GM03348 (cell line): Measurements from ENCODE around the gene RCC2.
"Not testable (repeated sequence)": the region's sequence is repeated elsewhere in the genome, so short reads cannot be mapped to it uniquely, and the experiment has no call there.

Experiments
- DNase-seq: peaks from one replicate; pipeline ENCODE4 v3.0.0; 2012; ENCODE audit warnings: low spot score

RCC2 gene

DNA sequence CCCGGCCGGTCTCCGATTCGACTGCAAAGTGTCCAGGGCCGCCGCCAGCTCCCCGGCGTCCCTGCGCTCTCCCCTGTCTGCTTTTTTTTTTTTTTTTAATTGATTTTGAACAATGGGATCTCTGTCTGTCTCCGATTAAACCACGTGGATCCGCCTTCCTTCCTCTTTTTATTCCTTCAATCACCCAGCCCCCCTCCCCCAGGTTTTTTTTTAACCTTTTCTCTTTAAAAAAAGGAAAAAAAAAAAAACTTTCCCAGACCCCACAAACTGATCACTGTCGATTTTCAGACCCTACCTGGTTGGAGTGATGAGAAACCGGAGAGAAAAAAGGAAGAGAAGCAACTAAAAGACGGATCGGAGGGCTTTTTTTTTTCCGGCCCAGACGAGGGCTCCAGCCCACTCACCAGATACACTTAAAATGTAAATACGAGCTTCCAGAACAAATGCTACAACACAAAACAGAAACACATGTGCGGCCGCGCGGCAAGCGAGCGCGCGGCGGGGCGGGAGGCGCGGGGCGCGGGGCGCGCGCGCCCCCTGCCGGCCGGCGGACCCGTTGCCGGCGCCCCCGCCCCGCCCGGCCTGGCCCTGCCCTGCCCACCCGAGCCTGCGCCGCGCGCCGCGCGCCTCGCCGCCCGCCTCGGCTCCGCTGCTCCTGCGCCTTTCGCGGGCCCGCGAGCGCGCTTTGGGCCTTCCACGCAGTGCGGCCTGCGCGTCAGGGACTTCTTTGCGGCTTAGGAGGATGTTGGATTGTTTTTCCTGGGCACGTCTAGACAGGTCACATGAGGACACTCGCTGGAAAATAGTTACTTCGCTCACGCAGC, at the start of gene RCC2:
Gene RCC2, minus strand, starts transcription at position 428 of the 824 bp plus-strand sequence. CDS start 1,163 bp downstream, outside the sequence.
- DNase-seq: peak; percentile 97

DNA sequence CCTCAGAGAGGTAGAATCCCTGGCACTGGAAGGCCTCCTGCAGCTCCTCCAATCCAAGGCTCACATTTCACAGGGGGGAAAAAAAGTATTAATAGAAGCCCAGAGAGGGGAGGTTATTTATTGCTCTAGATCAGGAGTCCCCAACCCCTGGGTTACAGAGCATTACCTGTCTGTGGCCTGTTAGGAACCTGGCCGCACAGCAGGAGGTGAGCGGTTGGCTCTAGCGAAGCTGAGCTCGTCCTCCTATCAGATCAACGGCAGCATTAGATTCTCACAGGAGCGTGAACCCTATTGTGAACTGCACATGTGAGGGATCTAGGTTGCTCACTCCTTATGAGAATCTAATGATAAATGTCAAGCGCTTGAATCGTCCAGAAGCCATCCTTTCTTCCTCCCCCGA, 46.8 kb upstream of the RCC2 start:
- DNase-seq: no peak

DNA sequence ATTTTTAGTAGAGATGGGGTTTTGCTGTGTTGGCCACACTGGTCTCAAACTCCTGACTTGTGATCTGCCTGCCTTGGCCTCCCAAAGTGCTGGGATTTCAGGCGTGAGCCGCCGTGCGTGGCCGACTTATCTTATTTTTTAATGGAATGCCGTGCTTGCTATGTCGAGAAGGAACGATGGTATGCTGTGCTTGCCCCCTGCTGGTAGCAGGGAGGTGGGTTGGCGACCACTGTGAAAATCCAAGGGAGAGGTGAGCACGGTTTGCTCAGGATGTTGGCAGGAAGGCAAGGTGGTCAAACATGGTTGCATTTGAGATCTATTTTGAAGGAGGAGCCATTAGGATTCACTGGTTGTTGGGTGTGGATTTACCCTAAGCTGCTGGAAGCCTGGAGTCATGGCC, 45.8 kb upstream of the RCC2 start:
- peak; percentile 40 for DNase-seq

DNA sequence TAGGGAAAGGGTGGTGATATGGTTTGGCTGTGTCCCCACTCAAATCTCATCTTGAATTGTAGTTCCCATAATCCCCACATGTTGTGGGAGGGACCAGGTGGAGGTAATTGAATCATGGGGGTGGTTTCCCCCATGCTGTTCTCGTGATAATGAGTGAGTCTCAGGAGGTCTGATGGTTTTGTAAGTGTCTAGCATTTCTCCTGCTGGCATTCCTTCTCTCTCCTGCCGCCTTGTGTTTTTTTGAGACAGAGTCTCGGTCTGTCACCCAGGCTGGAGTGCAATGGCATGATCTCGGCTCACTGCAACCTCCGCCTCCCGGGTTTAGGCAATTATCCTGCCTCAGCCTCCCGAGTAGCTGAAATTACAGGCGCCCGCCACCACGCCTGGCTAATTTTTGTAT, 42.5 kb upstream of the RCC2 start:
- DNase-seq: not testable (repeated sequence)

DNA sequence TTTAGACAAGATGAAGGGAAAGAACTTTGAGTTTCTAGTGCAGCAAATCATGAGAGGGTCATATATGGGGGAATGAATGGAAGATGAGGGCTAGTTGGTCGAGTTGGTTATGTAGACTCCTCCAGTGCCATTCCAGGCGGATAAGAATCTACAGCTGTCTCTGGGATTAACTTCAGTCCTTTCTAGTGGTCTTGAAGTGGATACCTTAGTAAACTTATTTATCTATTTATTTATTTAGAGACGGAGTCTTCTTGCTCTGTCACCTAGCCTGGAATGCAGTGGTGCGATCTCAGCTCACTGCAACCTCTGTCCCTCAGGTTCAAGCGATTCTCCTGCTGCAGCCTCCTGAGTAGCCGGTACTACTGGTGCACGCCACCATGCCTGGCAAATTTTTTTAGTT, 41.4 kb upstream of the RCC2 start:
- no peak for DNase-seq

DNA sequence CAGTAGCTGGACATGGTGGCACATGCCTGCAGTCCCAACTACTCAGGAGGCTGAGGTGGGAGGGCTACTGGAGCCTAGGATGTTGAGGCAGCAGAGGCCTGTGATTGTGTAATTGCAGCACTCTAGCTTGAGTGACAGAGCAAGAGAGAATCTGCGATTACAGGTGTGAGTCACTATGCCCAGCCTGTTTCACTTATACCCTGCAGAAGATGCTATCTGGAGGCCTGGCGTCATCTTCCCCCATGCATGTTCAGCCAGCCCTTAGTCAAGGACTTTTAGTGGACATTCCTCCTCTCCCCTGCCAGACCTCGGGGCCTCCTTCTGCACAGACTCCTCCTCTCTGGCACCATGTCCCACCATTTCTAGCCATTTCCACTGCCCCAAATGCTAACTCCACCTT, 36.3 kb upstream of the RCC2 start:
- DNase-seq: peak; percentile 53

DNA sequence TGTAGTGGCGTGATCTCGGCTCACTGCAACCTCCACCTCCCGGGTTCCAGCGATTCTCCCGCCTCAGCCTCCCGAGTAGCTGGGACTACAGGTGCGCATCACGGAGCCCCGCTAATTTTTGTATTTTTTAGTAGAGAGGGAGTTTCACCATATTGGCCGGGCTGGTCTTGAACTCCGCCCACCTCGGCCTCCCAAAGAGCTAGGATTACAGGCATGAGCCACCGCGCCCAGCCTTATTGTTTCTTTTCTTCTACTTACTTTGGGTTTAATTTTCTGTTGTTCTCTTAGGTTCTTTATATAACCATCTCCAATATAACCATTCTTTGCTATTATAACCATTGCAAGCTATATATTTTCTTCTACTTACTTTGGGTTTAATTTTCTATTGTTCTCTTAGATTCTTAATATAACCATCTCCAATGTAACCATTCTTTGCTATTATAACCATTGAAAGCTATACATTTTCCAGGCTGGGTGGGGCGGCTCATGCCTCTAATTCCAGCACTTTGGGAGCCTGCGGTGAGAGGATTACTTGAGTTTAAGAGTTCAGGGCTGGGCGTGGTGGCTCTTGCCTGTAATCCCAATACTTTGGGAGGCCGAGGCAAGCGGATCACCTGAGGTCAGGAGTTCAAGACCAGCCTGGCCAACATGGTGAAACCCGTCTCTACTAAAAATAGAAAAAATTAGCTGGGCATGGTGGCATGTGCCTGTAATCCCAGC, 35.5 kb upstream of the RCC2 start:
- not testable (repeated sequence) for DNase-seq

DNA sequence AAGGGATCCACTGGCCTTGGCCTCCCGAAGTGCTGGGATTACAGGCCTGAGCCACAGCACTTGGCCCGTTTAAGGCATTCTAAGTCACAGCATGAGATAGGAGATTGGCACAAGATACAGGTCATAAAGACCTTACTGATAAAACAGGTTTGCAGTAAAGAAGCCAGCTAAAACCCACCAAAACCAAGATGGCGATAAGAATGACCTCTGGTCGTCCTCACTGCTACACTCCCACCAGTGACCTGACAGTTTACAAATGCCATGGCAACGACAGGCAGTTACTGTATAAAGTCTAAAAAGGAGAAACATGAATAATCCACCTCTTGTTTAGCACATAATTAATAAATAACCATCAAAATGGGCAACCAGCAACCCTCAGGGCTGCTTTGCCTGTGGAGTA, 33.3 kb upstream of the RCC2 start:
- no peak for DNase-seq

DNA sequence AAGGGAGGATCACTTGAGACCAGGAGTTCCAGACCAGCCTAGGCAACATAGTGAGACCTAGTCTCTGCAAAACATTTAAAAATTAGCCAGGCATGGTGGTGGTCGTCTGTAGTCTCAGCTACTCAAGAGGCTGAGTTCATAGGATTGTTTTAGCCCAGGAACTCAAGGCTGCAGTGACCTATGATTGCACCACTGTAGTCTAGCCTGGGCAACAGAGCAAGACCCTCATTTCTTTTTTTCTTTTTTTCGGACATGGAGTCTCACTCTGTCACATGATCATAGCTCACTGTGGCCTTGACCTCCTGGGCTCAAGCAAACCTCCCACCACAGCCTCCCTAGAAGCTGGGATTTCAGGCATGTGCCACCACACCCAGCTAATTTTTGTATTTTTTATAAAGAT, 31.9 kb upstream of the RCC2 start:
- no peak for DNase-seq

DNA sequence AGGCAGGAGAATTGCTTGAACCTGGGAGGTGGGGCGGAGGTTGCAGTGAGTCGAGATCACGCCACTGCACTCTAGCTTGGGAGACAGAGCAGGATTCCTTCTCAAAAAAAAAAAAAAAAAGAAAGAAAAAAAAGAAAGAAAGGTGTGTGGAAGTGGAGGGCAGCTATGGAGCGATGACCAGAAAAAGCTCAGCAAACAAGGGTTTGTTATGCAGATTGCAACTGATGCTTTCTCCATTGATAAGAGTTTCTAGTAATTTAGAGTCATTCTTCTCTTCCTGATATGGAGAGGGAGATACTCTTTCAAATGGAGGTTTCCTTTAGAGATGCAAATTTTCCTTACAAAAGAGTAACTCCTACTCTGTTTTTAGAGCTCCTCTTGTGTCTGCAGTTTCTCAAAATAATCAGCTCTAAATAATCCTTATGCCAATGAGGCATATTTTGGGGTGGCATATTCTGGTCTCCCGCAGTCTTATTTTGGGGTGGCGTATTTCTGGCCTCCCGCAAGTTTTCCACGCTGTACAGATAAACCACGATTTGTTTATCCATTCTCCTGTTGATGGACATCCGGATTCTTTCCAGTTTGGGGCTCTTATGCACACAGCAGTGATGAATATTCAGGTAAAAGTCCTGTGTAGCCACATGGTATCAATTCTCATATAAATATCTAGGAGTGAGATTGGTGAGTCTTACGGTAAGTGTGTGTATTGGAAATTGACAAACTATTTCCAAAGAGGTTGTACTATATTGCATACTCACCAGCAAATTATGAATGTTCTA, 30.7 kb upstream of the RCC2 start:
- DNase-seq: no peak

DNA sequence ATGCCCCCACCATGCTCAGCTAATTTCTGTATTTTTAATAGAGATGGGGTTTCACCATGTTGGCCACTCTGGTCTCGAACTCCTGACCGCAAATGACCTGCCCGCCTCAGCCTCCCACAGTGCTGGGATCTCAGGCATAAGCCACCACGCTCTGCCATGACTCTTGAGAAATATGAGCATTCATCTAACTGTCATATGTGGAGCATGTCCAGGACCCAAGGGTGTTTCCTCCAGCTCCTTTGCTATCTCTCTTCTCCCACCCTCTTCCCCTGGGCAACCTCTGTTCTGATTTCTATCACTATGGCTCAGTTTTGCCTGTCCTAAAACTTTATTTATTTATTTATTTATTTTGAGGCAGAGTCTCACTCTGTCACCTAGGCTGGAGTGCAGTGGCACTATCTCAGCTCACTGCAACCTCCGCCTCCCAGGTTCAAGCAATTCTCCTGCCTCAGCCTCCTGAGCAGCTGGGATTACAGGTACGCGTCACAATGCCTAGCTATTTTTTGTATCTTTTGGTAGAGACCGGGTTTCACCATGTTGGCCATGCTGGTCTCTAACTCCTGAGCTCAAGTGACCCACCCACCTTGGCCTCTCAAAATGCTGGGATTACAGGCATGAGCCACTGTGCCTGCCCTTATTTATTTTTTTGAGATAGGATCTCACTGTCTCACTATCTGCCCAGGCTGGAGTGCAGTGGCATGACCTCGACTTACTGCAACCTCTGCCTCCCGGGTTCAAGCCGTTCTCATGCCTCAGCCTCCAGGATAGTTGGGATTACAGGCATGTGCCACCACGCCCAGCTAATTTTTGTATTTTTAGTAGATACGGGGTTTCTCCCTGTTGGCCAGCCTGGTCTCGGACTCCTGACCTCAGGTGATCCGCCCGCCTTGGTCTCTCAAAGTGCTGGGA, 29.1 kb upstream of the RCC2 start:
- DNase-seq: not testable (repeated sequence)

DNA sequence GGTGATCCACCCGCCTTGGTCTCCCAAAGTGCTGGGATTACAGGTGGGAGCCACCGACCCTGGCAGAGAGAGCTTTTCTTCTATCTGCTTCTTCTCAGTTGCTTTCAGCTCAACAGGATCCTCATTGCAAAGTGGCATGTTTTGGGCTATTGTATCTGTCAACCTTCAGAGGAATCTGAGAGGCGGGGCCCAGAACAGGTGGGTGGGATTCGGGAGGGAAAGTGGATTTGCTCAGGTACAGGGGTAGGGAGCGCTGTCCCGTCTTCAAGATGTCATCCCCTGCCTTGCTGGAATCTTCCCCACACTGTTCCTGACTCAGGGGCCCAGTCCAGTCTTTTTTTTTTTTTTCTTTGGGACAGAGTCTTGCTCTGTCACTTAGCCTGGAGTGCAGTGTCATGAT, 26.9 kb upstream of the RCC2 start:
- no peak for DNase-seq

DNA sequence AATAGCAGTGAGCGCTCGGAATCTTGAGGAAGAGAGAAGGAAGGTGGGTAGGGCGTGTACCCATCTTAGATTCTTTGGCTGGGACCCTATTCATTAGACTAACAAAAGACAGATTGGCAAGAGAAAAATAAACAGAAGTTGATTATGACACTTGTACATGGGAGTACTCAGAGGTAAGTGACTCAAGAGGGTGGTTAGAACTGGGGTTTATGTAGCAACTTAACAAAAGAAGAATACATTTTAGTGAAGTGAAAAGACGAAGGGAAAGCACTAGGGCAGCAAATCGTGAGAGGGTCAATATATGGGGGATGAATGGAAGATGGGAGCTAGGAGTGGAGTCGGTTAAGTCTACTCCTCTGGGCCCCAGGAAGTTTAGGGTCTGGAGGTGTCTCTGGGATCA, 25.8 kb upstream of the RCC2 start:
- no peak for DNase-seq

DNA sequence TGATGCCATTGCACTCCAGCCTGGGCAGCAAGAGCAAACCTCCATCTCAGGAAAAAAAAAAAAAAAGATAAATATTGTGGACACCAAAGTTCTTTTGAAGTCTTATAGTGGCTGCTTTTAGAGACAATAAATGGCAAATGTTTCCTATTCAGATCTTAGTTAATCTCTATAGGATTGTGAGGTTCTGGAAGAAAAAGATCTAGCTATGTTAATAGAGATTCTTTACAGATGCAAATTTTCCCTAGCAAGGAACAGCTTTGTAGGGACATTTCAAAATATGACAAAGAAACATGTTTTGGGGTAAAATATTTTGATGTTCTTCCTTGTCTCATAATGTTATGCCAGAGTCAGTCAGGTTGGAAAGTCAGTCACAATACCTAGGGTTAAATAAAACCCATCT, 24.5 kb upstream of the RCC2 start:
- no peak for DNase-seq

DNA sequence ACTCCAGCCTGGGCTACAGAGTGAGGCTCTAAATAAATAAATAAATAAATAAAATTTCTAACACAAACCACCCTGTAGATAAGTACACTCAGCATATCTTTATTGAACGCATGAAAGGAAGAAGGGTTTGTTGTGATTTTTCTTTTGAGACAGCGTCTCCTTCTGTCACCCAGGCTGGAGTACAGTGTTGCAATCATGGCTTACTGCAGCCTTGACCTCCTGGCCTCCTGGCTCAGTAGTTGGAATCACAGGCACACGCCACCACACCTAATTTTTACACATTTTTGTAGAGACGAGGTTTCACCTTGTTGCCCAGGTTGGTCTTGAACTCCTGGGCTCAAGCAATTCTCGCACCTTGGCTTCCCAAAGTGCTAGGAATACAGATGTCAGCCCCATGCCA, 23.2 kb upstream of the RCC2 start:
- DNase-seq: no peak

DNA sequence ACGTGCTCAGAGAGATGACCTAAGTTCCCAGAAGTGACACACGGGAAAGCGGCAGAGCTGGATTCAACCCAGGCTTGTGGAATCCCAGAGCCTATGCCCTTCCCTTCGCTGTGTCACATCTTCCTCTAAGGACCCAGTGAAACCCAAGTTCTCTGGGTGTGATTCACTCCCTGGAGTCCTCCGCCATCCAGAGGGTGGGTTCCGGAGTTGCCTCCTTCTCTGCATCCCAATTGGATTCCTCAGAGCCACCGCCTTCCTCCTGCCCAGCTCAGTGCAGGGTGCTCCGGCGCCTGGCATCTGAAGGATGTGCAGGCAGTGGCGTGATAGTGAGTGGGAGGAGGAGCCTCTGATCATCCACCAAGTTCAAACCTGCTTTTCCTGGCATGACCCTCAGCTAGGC, 20.7 kb upstream of the RCC2 start:
- DNase-seq: no peak

DNA sequence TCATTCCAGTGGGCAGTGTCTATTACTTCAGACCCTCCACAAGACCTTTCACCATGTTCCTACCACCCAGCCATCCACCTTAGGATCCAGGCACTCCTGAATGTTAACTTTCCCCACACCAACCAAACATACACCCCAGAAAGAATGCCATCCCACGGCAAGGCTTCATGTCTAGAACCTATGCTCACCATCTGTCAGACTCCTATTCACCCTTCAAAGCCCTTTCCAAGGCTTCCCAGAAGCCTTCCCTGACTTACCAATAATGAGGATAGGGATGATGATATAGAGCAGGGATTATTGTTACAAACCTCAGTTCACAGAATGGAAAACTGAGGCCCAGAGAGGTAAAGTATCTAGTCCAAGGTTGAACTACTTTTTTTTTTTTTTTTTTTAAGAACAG, 19.3 kb upstream of the RCC2 start:
- DNase-seq: no peak

DNA sequence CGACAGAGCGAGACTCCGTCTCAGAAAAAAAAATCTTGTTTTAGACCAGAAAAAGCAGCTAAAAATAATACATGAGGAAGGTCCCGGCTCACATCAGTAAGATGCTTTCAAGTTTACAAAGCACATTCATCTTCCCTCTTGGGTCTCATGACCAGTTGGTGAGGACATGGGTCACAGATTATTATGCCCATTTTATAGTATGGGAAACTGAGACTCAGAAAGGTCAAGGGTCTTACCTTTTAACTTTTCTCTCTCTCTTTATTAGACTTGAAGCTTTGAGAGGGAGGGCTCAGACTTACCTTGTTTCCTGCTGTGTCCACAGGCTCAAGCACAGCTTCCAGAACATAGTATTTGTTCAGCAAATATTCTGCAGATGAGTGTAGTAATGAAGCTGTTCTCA, 13.2 kb upstream of the RCC2 start:
- no peak for DNase-seq

DNA sequence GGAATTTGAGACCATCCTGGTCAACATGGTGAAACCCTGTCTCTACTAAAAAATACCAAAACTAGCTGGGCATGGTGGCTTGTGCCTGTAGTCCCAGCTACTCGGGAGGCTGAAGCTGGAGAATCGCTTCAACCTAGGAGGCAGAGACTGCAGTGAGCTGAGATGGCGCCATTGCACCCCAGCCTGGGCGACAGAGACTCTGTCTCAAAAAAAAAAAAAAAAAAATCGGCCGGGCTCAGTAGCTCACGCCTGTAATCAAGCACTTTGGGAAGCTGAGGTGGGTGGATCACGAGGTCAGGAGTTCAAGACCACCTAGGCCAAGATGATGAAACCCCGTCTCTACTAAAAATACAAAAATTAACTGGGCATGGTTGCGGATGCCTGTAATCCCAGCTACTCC, 12.7 kb upstream of the RCC2 start:
- not testable (repeated sequence) for DNase-seq

DNA sequence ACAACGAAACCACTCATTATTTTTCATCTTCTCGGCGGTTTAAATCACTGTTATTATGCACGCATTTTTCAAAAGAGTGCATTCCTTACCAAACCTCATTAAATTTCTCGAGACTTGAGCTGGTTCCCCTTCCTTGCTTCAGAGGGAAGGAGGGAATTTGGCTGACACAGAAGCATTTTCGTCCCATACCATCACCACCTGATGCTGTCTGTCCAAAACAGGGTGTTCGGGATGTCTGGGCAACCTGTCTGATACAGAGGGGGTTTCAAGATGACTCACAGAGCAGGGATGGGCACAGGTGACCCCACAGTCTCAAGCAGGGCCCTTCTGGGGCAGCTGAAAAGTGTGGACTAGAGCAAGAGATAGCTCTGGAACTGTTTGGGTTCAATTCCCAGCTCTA, 12.3 kb upstream of the RCC2 start:
- no peak for DNase-seq

DNA sequence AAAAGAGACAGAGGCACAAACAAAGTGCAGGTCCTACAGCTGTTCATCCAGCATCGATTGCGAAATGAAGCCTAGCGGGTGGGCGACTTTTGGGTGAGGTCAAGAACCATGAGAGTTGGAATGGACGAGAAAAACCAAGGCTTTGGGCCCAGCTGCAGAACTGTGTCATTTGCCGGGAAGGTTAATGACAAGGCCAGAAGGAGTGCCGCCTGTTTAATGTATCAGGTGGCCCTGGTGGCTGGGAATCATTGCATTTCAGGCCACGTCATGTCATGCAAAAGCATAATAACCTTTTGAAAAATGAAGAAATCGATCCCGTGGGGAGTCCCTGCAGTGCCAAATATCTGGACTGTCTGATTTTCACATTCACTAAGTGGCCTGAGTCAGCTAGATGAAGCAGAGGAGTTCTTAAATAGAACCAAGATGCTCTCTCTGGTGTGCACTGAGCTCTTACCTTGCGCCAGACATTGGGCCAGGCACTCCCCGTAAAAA, 8.1 kb upstream of the RCC2 start:
- no peak for DNase-seq

DNA sequence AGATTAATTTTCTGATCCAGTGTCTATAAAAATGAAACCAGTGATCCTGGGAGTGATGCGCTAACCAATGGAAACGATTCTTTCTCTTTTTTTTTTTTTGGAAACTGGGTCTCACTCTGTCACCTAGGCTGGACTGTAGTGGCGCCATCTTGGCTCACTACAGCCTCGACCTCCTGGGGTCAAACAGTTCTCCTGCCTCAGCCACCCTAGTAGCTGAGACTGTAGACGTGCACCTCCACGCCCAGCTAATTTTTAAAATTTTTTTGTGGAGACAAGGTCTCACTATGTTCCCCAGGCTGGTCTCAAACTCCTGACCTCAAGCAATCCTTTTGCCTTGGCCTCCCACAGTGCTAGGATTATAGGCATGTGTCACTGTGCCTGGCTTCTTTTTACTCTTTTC, 3.4 kb upstream of the RCC2 start:
- DNase-seq: no peak
